GM12801 (cell line): ENCODE measurements around the gene PKD1L1.

Experiments
- TF ChIP-seq, protein P1 (sequence below): IDR thresholded peaks from one replicate; pipeline ENCODE4 v1.5.1; 2011; ENCODE audit warnings: control low read depth; ENCODE audit not compliant: insufficient read length; ENCODE audit errors: extremely low read depth

The PKD1L1 gene

GRCh38 chr7:47785923-47786556, 162.2 kb downstream of the PKD1L1 start:
- TF ChIP-seq, protein P1, sequence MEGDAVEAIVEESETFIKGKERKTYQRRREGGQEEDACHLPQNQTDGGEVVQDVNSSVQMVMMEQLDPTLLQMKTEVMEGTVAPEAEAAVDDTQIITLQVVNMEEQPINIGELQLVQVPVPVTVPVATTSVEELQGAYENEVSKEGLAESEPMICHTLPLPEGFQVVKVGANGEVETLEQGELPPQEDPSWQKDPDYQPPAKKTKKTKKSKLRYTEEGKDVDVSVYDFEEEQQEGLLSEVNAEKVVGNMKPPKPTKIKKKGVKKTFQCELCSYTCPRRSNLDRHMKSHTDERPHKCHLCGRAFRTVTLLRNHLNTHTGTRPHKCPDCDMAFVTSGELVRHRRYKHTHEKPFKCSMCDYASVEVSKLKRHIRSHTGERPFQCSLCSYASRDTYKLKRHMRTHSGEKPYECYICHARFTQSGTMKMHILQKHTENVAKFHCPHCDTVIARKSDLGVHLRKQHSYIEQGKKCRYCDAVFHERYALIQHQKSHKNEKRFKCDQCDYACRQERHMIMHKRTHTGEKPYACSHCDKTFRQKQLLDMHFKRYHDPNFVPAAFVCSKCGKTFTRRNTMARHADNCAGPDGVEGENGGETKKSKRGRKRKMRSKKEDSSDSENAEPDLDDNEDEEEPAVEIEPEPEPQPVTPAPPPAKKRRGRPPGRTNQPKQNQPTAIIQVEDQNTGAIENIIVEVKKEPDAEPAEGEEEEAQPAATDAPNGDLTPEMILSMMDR = no peak

GRCh38 chr7:47783456-47784223, 164.6 kb downstream of the PKD1L1 start:
- TF ChIP-seq, protein P1 = no peak

GRCh38 chr7:47782792-47783191, 165.5 kb downstream of the PKD1L1 start:
- TF ChIP-seq, protein P1 = no peak

- TF ChIP-seq, protein P1 = no peak
These were observed 166.2 kb downstream of the PKD1L1 start for GRCh38 chr7:47782022-47782421.

DNA sequence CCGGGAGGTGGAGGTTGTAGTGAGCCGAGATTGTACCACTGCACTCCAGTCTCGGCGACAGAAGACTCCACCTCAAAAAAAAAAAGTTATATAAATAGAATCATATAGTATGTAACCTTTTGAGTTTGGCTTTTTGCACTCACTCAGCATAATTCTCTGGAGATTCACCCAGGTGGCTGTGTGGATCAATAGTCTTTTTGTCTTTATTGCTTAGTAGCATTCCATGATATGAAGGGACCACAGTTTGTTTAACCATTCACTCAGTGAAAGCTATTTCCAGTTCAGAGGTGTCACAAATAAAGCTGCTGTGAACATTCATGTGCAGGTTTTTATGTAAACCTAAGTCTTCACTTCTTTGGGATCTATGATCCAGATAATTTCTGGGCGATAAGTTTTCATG, 167.7 kb downstream of the PKD1L1 start:
- TF ChIP-seq, protein P1 = no peak

DNA sequence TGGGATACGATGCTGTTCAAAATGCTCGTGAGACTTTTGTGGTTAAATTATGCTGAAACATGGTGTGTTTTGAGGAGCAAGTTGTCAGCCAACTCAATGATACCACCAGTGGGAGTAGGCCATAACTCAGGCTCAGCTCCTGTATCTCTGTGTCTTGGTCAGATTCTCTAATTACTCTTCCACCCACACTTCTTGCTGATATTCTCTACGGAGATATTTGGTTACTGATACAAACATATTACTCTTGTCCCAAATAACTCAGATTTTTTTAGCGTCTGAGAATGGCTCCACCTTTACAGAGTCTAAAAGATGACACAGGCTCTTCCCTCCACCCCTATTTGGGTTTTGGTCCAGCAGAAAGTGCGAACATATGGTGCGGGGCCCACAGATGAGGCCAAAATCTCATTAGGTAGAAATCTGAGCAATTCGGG, 168.9 kb downstream of the PKD1L1 start:
- TF ChIP-seq, protein P1 = no peak

DNA sequence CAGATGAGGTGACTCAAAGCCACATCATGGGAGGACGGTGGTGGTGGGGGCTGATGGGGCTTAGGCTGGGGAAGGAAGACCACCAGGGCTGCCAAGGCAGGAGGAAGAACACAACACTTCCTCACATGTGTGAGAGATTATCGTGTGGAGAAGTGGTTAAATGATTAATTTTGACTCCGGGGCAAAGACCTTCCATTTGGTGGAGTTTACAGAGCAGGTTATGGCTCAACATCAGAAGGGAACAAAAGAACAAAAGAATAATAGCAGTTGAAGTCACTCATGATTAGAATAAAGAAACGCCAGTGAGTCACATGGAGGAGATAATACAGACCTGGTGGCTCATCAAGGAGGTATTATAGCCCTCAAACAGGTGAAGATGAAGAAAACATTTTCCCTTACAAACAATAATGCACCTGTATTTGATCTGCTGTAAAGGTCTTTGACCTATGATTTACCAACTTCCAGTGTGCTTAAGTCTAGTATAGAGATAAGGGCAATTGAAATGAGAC, 170.1 kb downstream of the PKD1L1 start:
- TF ChIP-seq, protein P1 = no peak
